ENCODE results near the gene NCF2. TPM values are rescaled to one million over a fixed set of nuclear protein-coding genes. Genes with fewer than 3 reads are reported as not detected.

NCF2 gene
- total RNA-seq, 1 experiment from 2014 or later, result 0.53 TPM

DNA sequence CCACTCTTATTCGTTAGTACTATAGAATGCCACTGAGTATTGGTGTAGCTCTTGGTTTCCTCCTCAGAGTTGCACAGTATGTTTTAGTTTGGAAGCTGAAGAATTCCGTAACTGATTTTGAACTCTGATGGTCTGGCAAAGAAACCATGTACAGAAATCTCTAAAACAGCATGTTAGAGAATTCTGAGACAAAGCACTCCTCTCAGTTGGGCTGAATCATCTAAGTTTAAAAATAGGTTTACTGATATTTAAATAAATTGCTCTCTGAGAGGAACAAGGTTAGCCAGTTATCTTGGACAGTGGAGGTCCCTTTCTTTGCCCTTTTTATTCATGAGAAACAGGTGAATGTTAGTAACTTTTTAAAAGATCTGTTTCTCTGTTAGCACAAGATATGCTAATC lies 43.8 kb downstream of the NCF2 start:
- Histone ChIP-seq H3K9me3 (no peaks in the 10 kb centered on the region), H3K36me3 (peaks cover 71% of the 10 kb centered on the region), H3K4me3 (no peak overlapping the region), H3K27me3 (no peaks in the 10 kb centered on the region)
- no peak for DNase-seq

GRCh38 chr1:183544598-183545297 lies 45.5 kb downstream of the NCF2 start:
- H3K36me3 ChIP-seq, result peaks cover 70% of the 10 kb centered on the region
- no peaks in the 10 kb centered on the region for H3K27me3 ChIP-seq
- no peak overlapping the region for H3K4me3 ChIP-seq
- DNase-seq, result no peak
- no peaks in the 10 kb centered on the region for H3K9me3 ChIP-seq

DNA sequence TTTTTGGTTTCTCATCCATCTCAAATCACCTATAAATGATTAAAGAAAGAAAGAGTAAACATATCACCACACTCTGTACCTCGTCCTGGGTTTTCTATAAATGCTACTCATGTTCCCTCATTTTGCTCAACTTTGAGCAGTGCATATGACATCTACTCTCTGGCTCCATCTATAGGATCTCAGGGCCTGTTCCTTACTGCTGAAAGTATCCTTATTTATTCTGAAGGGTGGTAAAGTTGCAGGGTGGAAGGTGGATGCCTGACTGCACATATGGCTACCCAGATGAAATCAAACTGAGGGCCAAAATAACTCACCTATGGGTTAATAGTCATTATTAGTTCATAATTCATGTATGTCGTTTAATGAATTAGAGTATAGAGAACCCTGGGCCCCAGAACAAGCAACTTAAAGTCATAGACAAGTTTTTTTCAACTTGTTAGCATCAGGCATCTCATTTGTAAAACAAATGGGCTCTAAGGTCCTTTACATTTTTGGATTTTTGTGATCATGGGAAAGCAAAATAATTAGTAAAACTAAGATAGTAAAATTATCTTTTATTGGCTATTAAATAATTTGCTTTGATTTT lies 46.5 kb downstream of the NCF2 start:
- H3K4me3 ChIP-seq, result no peak overlapping the region
- peaks cover 61% of the 10 kb centered on the region for H3K36me3 ChIP-seq

GRCh38 chr1:183537405-183537804 lies 52.9 kb downstream of the NCF2 start:
- Histone ChIP-seq H3K9me3 (no peaks in the 10 kb centered on the region), H3K27me3 (no peaks in the 10 kb centered on the region), H3K36me3 (peaks cover 64% of the 10 kb centered on the region), H3K4me3 (no peak overlapping the region)
- DNase-seq, result no peak

More for the DNA sequence above, 46.5 kb downstream of the NCF2 start:
- Histone ChIP-seq H3K9me3 (no peaks in the 10 kb centered on the region), H3K27me3 (no peaks in the 10 kb centered on the region)
- DNase-seq, result no peak

GRCh38 chr1:183533617-183534174 lies 56.6 kb downstream of the NCF2 start:
- Histone ChIP-seq H3K36me3 (peaks cover 59% of the 10 kb centered on the region), H3K4me3 (no peak overlapping the region), H3K27me3 (no peaks in the 10 kb centered on the region), H3K9me3 (no peaks in the 10 kb centered on the region)
- no peak for DNase-seq

DNA sequence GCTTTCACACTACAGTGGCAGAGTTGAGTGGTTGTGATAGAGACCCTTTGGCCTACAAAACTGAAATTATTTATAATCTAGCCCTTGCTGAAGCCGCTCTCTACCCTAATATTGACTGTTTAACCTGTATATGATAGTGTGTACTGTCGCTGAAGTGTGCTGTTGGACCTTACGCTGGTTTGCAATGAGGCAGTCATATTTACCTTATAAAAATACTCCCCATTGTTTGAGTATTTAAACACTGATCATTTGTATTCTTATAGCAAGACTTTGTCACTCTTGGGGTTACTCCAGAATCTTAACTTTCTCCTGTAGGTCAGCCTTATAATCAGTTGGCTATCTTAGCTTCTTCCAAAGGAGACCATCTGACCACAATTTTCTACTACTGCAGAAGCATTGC lies 61.7 kb downstream of the NCF2 start:
- H3K36me3 ChIP-seq, result peaks cover 48% of the 10 kb centered on the region
- H3K27me3 ChIP-seq, result no peaks in the 10 kb centered on the region
- no peak for DNase-seq
- no peaks in the 10 kb centered on the region for H3K9me3 ChIP-seq
- no peak overlapping the region for H3K4me3 ChIP-seq

DNA sequence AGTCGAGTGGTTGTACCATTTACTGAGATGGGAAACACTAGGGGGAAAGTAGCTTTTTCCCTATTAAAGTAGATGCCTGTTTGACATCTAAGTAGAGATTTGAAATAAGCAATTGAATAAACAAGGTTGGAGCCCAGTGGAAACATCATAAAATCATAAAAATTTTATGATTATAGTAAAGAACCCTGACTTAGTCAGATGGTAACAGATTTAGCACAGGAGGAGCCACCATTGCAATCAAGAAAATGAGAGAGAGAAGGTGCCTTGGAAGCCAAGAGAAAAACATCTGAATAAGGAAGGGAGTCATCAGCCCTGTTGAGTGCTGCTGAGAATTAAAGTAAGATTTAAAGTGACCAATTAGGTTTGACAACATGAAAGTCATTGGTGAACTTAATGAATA lies 68.2 kb downstream of the NCF2 start:
- no peaks in the 10 kb centered on the region for H3K27me3 ChIP-seq
- peaks cover 26% of the 10 kb centered on the region for H3K36me3 ChIP-seq
- no peak for DNase-seq
- H3K4me3 ChIP-seq, result no peak overlapping the region
- no peaks in the 10 kb centered on the region for H3K9me3 ChIP-seq

- no peaks in the 10 kb centered on the region for H3K27me3 ChIP-seq
- no peaks in the 10 kb centered on the region for H3K9me3 ChIP-seq
- no peak for DNase-seq
- peaks cover 27% of the 10 kb centered on the region for H3K36me3 ChIP-seq
- H3K4me3 ChIP-seq, result no peak overlapping the region
Measured at GRCh38 chr1:183520379-183520778, 69.9 kb downstream of the NCF2 start.

GRCh38 chr1:183517401-183517800 lies 72.9 kb downstream of the NCF2 start:
- DNase-seq, result no peak
- Histone ChIP-seq H3K9me3 (no peaks in the 10 kb centered on the region), H3K36me3 (peaks cover 27% of the 10 kb centered on the region), H3K4me3 (no peak overlapping the region), H3K27me3 (no peaks in the 10 kb centered on the region)

GRCh38 chr1:183516725-183517124 lies 73.5 kb downstream of the NCF2 start:
- Histone ChIP-seq H3K4me3 (no peak overlapping the region), H3K27me3 (no peaks in the 10 kb centered on the region), H3K36me3 (peaks cover 27% of the 10 kb centered on the region), H3K9me3 (no peaks in the 10 kb centered on the region)
- DNase-seq, result no peak

GRCh38 chr1:183515002-183515689 lies 75.1 kb downstream of the NCF2 start:
- peak; percentile 47 for DNase-seq
- no peak overlapping the region for H3K4me3 ChIP-seq
- H3K27me3 ChIP-seq, result no peaks in the 10 kb centered on the region
- H3K36me3 ChIP-seq, result peaks cover 21% of the 10 kb centered on the region
- H3K9me3 ChIP-seq, result no peaks in the 10 kb centered on the region

- H3K27me3 ChIP-seq, result no peaks in the 10 kb centered on the region
- no peaks in the 10 kb centered on the region for H3K9me3 ChIP-seq
- DNase-seq, result no peak
- no peak overlapping the region for H3K4me3 ChIP-seq
- peaks cover 21% of the 10 kb centered on the region for H3K36me3 ChIP-seq
Measured at GRCh38 chr1:183514235-183514634, 76.0 kb downstream of the NCF2 start.

DNA sequence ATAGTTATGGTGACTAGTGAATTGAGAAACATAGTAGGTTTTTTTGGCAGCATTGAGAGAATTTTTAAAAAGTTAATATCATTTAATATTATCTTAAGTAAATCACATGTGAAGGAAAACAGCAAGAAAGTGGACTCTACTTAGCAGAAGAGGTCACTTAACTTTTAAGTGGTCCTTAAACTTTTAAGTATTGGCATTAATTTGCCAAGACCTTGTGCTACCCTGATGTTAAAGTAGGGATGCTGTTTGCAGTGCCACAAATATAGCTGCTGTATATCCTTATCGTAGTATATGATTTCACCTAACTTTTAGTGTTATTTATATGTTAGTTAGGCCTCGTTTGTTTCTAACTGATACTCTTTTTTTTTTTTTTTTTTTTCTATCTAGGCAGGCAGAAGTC lies 77.8 kb downstream of the NCF2 start:
- Histone ChIP-seq H3K27me3 (no peaks in the 10 kb centered on the region), H3K9me3 (no peaks in the 10 kb centered on the region), H3K4me3 (no peak overlapping the region), H3K36me3 (peaks cover 14% of the 10 kb centered on the region)
- no peak for DNase-seq

- no peak for DNase-seq
- Histone ChIP-seq H3K36me3 (no peaks in the 10 kb centered on the region), H3K9me3 (no peaks in the 10 kb centered on the region), H3K4me3 (no peak overlapping the region), H3K27me3 (no peaks in the 10 kb centered on the region)
Measured at GRCh38 chr1:183508694-183509093, 81.6 kb downstream of the NCF2 start.

DNA sequence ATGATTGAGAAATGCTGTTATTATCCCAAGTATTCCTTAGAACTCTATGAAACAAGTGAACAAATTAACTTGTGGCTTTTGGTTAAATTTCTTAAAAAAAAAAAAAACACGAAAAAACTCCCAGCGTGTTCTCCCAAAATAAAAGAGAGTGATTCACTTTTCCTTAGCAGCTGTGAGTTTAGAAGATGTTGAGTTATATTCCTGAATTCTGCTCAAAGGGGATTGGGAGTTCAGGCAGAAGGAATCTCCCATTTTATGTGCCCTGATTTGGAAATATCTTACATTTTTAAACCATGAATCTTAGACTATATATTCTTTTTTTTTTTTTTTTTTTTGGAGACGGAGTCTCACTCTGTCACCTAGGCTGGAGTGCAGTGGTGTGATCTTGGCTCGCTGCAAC lies 83.7 kb downstream of the NCF2 start:
- Histone ChIP-seq H3K27me3 (no peaks in the 10 kb centered on the region), H3K9me3 (no peaks in the 10 kb centered on the region), H3K4me3 (no peak overlapping the region), H3K36me3 (no peaks in the 10 kb centered on the region)
- no peak for DNase-seq
